GM19452 (cell line): ENCODE measurements around the gene TNFRSF11A.

ENCODE experiments used
- ATAC-seq: cut with Tn5 transposase; IDR thresholded peaks from one replicate; pipeline ENCODE4 v1.9.1; 2021; ENCODE audit not compliant: unreplicated experiment

TNFRSF11A gene

GRCh38 chr18:62377131-62377807 lies 52.2 kb downstream of the TNFRSF11A start:
- no peak for ATAC-seq

- ATAC-seq: no peak
Measured at GRCh38 chr18:62379051-62379450, 53.9 kb downstream of the TNFRSF11A start.

- ATAC-seq: no peak
Measured at GRCh38 chr18:62381373-62381772, 56.3 kb downstream of the TNFRSF11A start.

GRCh38 chr18:62384068-62384467 lies 59.0 kb downstream of the TNFRSF11A start:
- no peak for ATAC-seq

- no peak for ATAC-seq
Measured at GRCh38 chr18:62384610-62385097, 59.5 kb downstream of the TNFRSF11A start.

- ATAC-seq: no peak
Measured at GRCh38 chr18:62386091-62386490, 61.0 kb downstream of the TNFRSF11A start.

GRCh38 chr18:62386601-62387000 lies 61.5 kb downstream of the TNFRSF11A start:
- no peak for ATAC-seq

GRCh38 chr18:62387257-62387656 lies 62.1 kb downstream of the TNFRSF11A start:
- no peak for ATAC-seq

- ATAC-seq: no peak
Measured at GRCh38 chr18:62388855-62389760, 64.0 kb downstream of the TNFRSF11A start.

- ATAC-seq: no peak
Measured at GRCh38 chr18:62389761-62390481, 64.8 kb downstream of the TNFRSF11A start.

- no peak for ATAC-seq
Measured at GRCh38 chr18:62394006-62394763, 69.1 kb downstream of the TNFRSF11A start.

GRCh38 chr18:62396381-62396780 lies 71.3 kb downstream of the TNFRSF11A start:
- no peak for ATAC-seq

- no peak for ATAC-seq
Measured at GRCh38 chr18:62396967-62397366, 71.9 kb downstream of the TNFRSF11A start.

GRCh38 chr18:62398291-62398690 lies 73.2 kb downstream of the TNFRSF11A start:
- ATAC-seq: no peak

- ATAC-seq: no peak
Measured at GRCh38 chr18:62399276-62399675, 74.2 kb downstream of the TNFRSF11A start.

- peak; percentile 67 for ATAC-seq
Measured at GRCh38 chr18:62399781-62400308, 74.7 kb downstream of the TNFRSF11A start.

- ATAC-seq: no peak
Measured at GRCh38 chr18:62400916-62401315, 75.8 kb downstream of the TNFRSF11A start.

GRCh38 chr18:62402342-62402948 lies 77.3 kb downstream of the TNFRSF11A start:
- ATAC-seq: no peak

- ATAC-seq: no peak
Measured at GRCh38 chr18:62403120-62403519, 78.0 kb downstream of the TNFRSF11A start.

GRCh38 chr18:62404881-62405280 lies 79.8 kb downstream of the TNFRSF11A start:
- no peak for ATAC-seq
